AG09319 (cell line): ENCODE results near the gene CMC2.

Experiments used
- DNase-seq: peaks from one replicate; pipeline ENCODE4 v3.0.0-alpha.2; 2010; ENCODE audit warnings: low read depth; ENCODE audit errors: extremely low read depth
- CTCF ChIP-seq: IDR thresholded peaks from 2 replicates; pipeline ENCODE4 v1.5.1; 2011; ENCODE audit warnings: low read depth, mild to moderate bottlenecking, inconsistent platforms, low read length, moderate library complexity

The CMC2 gene

GRCh38 chr16:81035975-81036750 lies 29.5 kb upstream of the CMC2 start:
- no peak for TF ChIP-seq CTCF
- DNase-seq = no peak

GRCh38 chr16:81035398-81035974 lies 28.8 kb upstream of the CMC2 start, which contains the start of gene ATMIN:
ATMIN (plus strand) TSS chr16:81035842; CDS start chr16:81035871, 29 bp downstream.
- DNase-seq = peak; percentile 62
- TF ChIP-seq CTCF = peak; percentile 71

- no peak for TF ChIP-seq CTCF
- DNase-seq = no peak
These were observed 23.4 kb upstream of the CMC2 start for GRCh38 chr16:81029930-81030604.

- DNase-seq = no peak
- TF ChIP-seq CTCF = no peak
These were observed 19.7 kb upstream of the CMC2 start for GRCh38 chr16:81026429-81026828.

GRCh38 chr16:81018496-81018895 lies 11.8 kb upstream of the CMC2 start:
- no peak for DNase-seq
- no peak for TF ChIP-seq CTCF

- no peak for DNase-seq
- no peak for TF ChIP-seq CTCF
These were observed 8.0 kb upstream of the CMC2 start for GRCh38 chr16:81014672-81015071.

GRCh38 chr16:81012974-81013373 lies 6.3 kb upstream of the CMC2 start:
- DNase-seq = no peak
- TF ChIP-seq CTCF = no peak
